Nephron progenitor cell (in vitro differentiated cells): ENCODE measurements around the gene ADCY3.

ENCODE experiments used
- DNase-seq: peaks from one replicate; pipeline ENCODE4 v3.0.0; 2021
- H3K27ac Mint-ChIP-seq: 2 replicates; pipeline ENCODE4 v1.8.0; 2021; ENCODE audit warnings: mild to moderate bottlenecking, moderate library complexity, mixed read lengths
- H3K27me3 Mint-ChIP-seq: 2 replicates; pipeline ENCODE4 v1.8.0; 2021; ENCODE audit warnings: mild to moderate bottlenecking, low read depth, mixed read lengths; ENCODE audit not compliant: poor library complexity
- H3K36me3 Mint-ChIP-seq: 2 replicates; pipeline ENCODE4 v1.8.0; 2021; ENCODE audit warnings: low read depth, mixed read lengths
- H3K4me1 Mint-ChIP-seq: 2 replicates; pipeline ENCODE4 v1.8.0; 2021; ENCODE audit warnings: mixed read lengths
- H3K4me3 Mint-ChIP-seq: 2 replicates; pipeline ENCODE4 v1.8.0; 2021; ENCODE audit warnings: mild to moderate bottlenecking, moderate library complexity, mixed read lengths
- H3K9me3 Mint-ChIP-seq: 2 replicates; pipeline ENCODE4 v1.8.0; 2021; ENCODE audit warnings: mild to moderate bottlenecking, moderate library complexity, mixed read lengths
- CTCF ChIP-seq: fragments of 200-600 bp; sonication (generic); IDR thresholded peaks from 2 replicates; pipeline ENCODE4 v1.5.0; 2021; ENCODE audit warnings: antibody characterized with exemption

Gene ADCY3

GRCh38 chr2:24816884-24817283 is 103.2 kb downstream of the ADCY3 start:
- Mint-ChIP-seq H3K36me3 (peaks cover 86% of the 10 kb centered on the region), H3K27ac (peak overlapping the region; percentile 66), H3K27me3 (no peaks in the 10 kb centered on the region), H3K4me1 (peaks cover 28% of the 10 kb centered on the region), H3K9me3 (peaks cover 9% of the 10 kb centered on the region), H3K4me3 (no peak overlapping the region)
- no peak for DNase-seq
- no peak for TF ChIP-seq CTCF

- peaks cover 23% of the 10 kb centered on the region for H3K4me1 Mint-ChIP-seq
- peaks cover 11% of the 10 kb centered on the region for H3K9me3 Mint-ChIP-seq
- H3K27me3 Mint-ChIP-seq, result no peaks in the 10 kb centered on the region
- H3K36me3 Mint-ChIP-seq, result peaks cover 86% of the 10 kb centered on the region
- DNase-seq, result no peak
- peak overlapping the region; percentile 66 for H3K27ac Mint-ChIP-seq
- no peak for TF ChIP-seq CTCF
- H3K4me3 Mint-ChIP-seq, result no peak overlapping the region
Observed at GRCh38 chr2:24816404-24816803, 103.6 kb downstream of the ADCY3 start.

GRCh38 chr2:24815171-24815570 is 104.9 kb downstream of the ADCY3 start:
- no peak for TF ChIP-seq CTCF
- H3K36me3 Mint-ChIP-seq, result peaks cover 87% of the 10 kb centered on the region

GRCh38 chr2:24814516-24814915 is 105.5 kb downstream of the ADCY3 start:
- no peak for DNase-seq
- peaks cover 89% of the 10 kb centered on the region for H3K36me3 Mint-ChIP-seq
- H3K27ac Mint-ChIP-seq, result no peak overlapping the region
- no peaks in the 10 kb centered on the region for H3K27me3 Mint-ChIP-seq
- peaks cover 18% of the 10 kb centered on the region for H3K4me1 Mint-ChIP-seq
- no peak for TF ChIP-seq CTCF
- no peak overlapping the region for H3K4me3 Mint-ChIP-seq
- H3K9me3 Mint-ChIP-seq, result peaks cover 15% of the 10 kb centered on the region

More at GRCh38 chr2:24815171-24815570, 104.9 kb downstream of the ADCY3 start:
- DNase-seq, result no peak
- no peak overlapping the region for H3K27ac Mint-ChIP-seq
- no peak overlapping the region for H3K4me3 Mint-ChIP-seq
- H3K27me3 Mint-ChIP-seq, result no peaks in the 10 kb centered on the region
- peaks cover 18% of the 10 kb centered on the region for H3K4me1 Mint-ChIP-seq
- H3K9me3 Mint-ChIP-seq, result peaks cover 11% of the 10 kb centered on the region

- H3K27me3 Mint-ChIP-seq, result no peaks in the 10 kb centered on the region
- no peak overlapping the region for H3K4me3 Mint-ChIP-seq
- TF ChIP-seq CTCF, result no peak
- H3K9me3 Mint-ChIP-seq, result peaks cover 22% of the 10 kb centered on the region
- DNase-seq, result no peak
- peak overlapping the region; percentile 3 for H3K27ac Mint-ChIP-seq
- peaks cover 91% of the 10 kb centered on the region for H3K36me3 Mint-ChIP-seq
- H3K4me1 Mint-ChIP-seq, result peaks cover 18% of the 10 kb centered on the region
Observed at GRCh38 chr2:24813691-24814137, 106.3 kb downstream of the ADCY3 start.

GRCh38 chr2:24809316-24810007 is 110.6 kb downstream of the ADCY3 start:
- H3K27ac Mint-ChIP-seq, result no peak overlapping the region

More at GRCh38 chr2:24809316-24810007, 110.6 kb downstream of the ADCY3 start:
- peaks cover 96% of the 10 kb centered on the region for H3K36me3 Mint-ChIP-seq
- peaks cover 4% of the 10 kb centered on the region for H3K27me3 Mint-ChIP-seq
- H3K4me3 Mint-ChIP-seq, result no peak overlapping the region
- TF ChIP-seq CTCF, result no peak
- peaks cover 8% of the 10 kb centered on the region for H3K4me1 Mint-ChIP-seq
- no peak for DNase-seq
- H3K9me3 Mint-ChIP-seq, result peaks cover 61% of the 10 kb centered on the region
